ENCODE measurements around the gene SKOR1. TPM values are rescaled to one million over a fixed set of nuclear protein-coding genes. Genes with fewer than 3 reads are reported as not detected.

The SKOR1 gene
- total RNA-seq, 4 donors from 2014 or later, result 0.13 to 2.1 (median 0.25) TPM

GRCh38 chr15:67807141-67807540 lies 18.2 kb upstream of the SKOR1 start:
- in situ Hi-C loops (cut with MboI; ENCODE audit: low sequenced_read_pairs in 4 of 4), result no loop called here
- DNase-seq (no peak), ATAC-seq (no peak)
- Histone ChIP-seq H3K36me3 (no peaks in the 10 kb centered on the region), H3K9me3 (no peaks in the 10 kb centered on the region), H3K4me1 (no peaks in the 10 kb centered on the region), H3K4me3 (no peak overlapping the region), H3K27ac (no peak overlapping the region), H3K27me3 (no peaks in the 10 kb centered on the region)
- intact Hi-C loops (cut with DNase I; ENCODE audit: low total_unique reads), result no loop called here
- no peak for TF ChIP-seq POLR2A (IDR thresholded peaks at IDR 0.05)
- TF ChIP-seq CTCF (IDR thresholded peaks at IDR 0.05 in 4 of 5, conservative IDR thresholded peaks at IDR 0.05 in 1 of 5), result no peak

- no peaks in the 10 kb centered on the region for H3K27me3 ChIP-seq
Measured at GRCh38 chr15:67807836-67808235, 17.5 kb upstream of the SKOR1 start.

GRCh38 chr15:67808821-67809220 lies 16.5 kb upstream of the SKOR1 start:
- DNase-seq (no peak), ATAC-seq (no peak)
- TF ChIP-seq POLR2A (IDR thresholded peaks at IDR 0.05), result no peak
- TF ChIP-seq CTCF (IDR thresholded peaks at IDR 0.05 in 4 of 5, conservative IDR thresholded peaks at IDR 0.05 in 1 of 5), result no peak
- Histone ChIP-seq H3K4me3 (no peak overlapping the region), H3K36me3 (no peaks in the 10 kb centered on the region), H3K9me3 (no peaks in the 10 kb centered on the region), H3K27ac (no peak overlapping the region), H3K27me3 (no peaks in the 10 kb centered on the region), H3K4me1 (no peaks in the 10 kb centered on the region)
- in situ Hi-C loops (cut with MboI; ENCODE audit: low sequenced_read_pairs in 4 of 4), result no loop called here
- intact Hi-C loops (cut with DNase I; ENCODE audit: low total_unique reads), result no loop called here

More at GRCh38 chr15:67807836-67808235, 17.5 kb upstream of the SKOR1 start:
- Histone ChIP-seq H3K4me1 (no peaks in the 10 kb centered on the region), H3K36me3 (no peaks in the 10 kb centered on the region), H3K4me3 (no peak overlapping the region), H3K27ac (no peak overlapping the region), H3K9me3 (no peaks in the 10 kb centered on the region)
- TF ChIP-seq CTCF (IDR thresholded peaks at IDR 0.05 in 4 of 5, conservative IDR thresholded peaks at IDR 0.05 in 1 of 5), result no peak
- TF ChIP-seq POLR2A (IDR thresholded peaks at IDR 0.05), result no peak
- in situ Hi-C loops (cut with MboI; ENCODE audit: low sequenced_read_pairs in 4 of 4) (no loop called here), intact Hi-C loops (cut with DNase I; ENCODE audit: low total_unique reads) (no loop called here)
- DNase-seq (no peak), ATAC-seq (no peak)

- Histone ChIP-seq H3K27ac (no peak overlapping the region), H3K36me3 (no peaks in the 10 kb centered on the region), H3K27me3 (no peaks in the 10 kb centered on the region), H3K4me3 (no peak overlapping the region), H3K4me1 (no peaks in the 10 kb centered on the region), H3K9me3 (no peaks in the 10 kb centered on the region)
- no peak for DNase-seq
- no peak for ATAC-seq
- intact Hi-C loops (cut with DNase I; ENCODE audit: low total_unique reads) (no loop called here), in situ Hi-C loops (cut with MboI; ENCODE audit: low sequenced_read_pairs in 4 of 4) (no loop called here)
- no peak for TF ChIP-seq POLR2A (IDR thresholded peaks at IDR 0.05)
- no peak for TF ChIP-seq CTCF (IDR thresholded peaks at IDR 0.05 in 4 of 5, conservative IDR thresholded peaks at IDR 0.05 in 1 of 5)
Measured at GRCh38 chr15:67809441-67809840, 15.9 kb upstream of the SKOR1 start.

- no peak for ATAC-seq
- in situ Hi-C loops (cut with MboI; ENCODE audit: low sequenced_read_pairs in 4 of 4), result no loop called here
- Histone ChIP-seq H3K4me3 (no peak overlapping the region), H3K4me1 (no peaks in the 10 kb centered on the region), H3K27me3 (peaks cover 0 to under 1% (median under 1%) of the 10 kb centered on the region in 3 donors), H3K27ac (no peak overlapping the region), H3K9me3 (no peaks in the 10 kb centered on the region), H3K36me3 (no peaks in the 10 kb centered on the region)
- no peak for DNase-seq
- intact Hi-C loops (cut with DNase I; ENCODE audit: low total_unique reads), result no loop called here
- TF ChIP-seq POLR2A (IDR thresholded peaks at IDR 0.05) (no peak), CTCF (IDR thresholded peaks at IDR 0.05 in 4 of 5, conservative IDR thresholded peaks at IDR 0.05 in 1 of 5) (no peak)
Measured at GRCh38 chr15:67809866-67810265, 15.4 kb upstream of the SKOR1 start.

Measured in gastrocnemius medialis (tissue), 4 donors.